ENCODE results near the gene SLITRK6.

The SLITRK6 gene

GRCh38 chr13:85823832-85824231 is 24.6 kb upstream of the SLITRK6 start:
- no peak overlapping the region for H3K9ac ChIP-seq (ENCODE audit: low read length)
- no peaks in the 10 kb centered on the region for H3K9me3 ChIP-seq (ENCODE audit: low read length)
- H3K9me2 ChIP-seq (ENCODE audit: low read depth, low read length) = no peaks in the 10 kb centered on the region
- H3K4me2 ChIP-seq (ENCODE audit: low read length) = no peak overlapping the region
- no peak overlapping the region for H3K27ac ChIP-seq (ENCODE audit: low read depth, low read length, poor library complexity, severe bottlenecking)
- H3K4me3 ChIP-seq (ENCODE audit: low read depth, low read length, poor library complexity, severe bottlenecking) = no peak overlapping the region
- no peaks in the 10 kb centered on the region for H3K27me3 ChIP-seq (ENCODE audit: insufficient read depth, low read length)
- no peaks in the 10 kb centered on the region for H4K20me1 ChIP-seq (ENCODE audit: insufficient read depth, low read length)
- no peaks in the 10 kb centered on the region for H3K36me3 ChIP-seq (ENCODE audit: insufficient read depth, low read length)
- no peaks in the 10 kb centered on the region for H3K79me2 ChIP-seq (ENCODE audit: insufficient read depth, low read length)
- TF ChIP-seq EZH2 (IDR thresholded peaks at IDR 0.05; ENCODE audit: borderline replicate concordance, low read length) (no peak), CTCF (IDR thresholded peaks at IDR 0.05; ENCODE audit: low read length) (no peak)
- H2AFZ ChIP-seq (ENCODE audit: low read length) = no peak overlapping the region
- H3F3A ChIP-seq (ENCODE audit: insufficient read depth, low read length) = no peaks in the 10 kb centered on the region
- no peaks in the 10 kb centered on the region for H3K4me1 ChIP-seq (ENCODE audit: insufficient read depth, low read length, severe bottlenecking)

- no peaks in the 10 kb centered on the region for H3K9me3 ChIP-seq (ENCODE audit: low read length)
- H3K9ac ChIP-seq (ENCODE audit: low read length) = no peak overlapping the region
- H3F3A ChIP-seq (ENCODE audit: insufficient read depth, low read length) = no peaks in the 10 kb centered on the region
- H3K4me2 ChIP-seq (ENCODE audit: low read length) = no peak overlapping the region
- H3K36me3 ChIP-seq (ENCODE audit: insufficient read depth, low read length) = no peaks in the 10 kb centered on the region
- H2AFZ ChIP-seq (ENCODE audit: low read length) = no peak overlapping the region
- H3K4me3 ChIP-seq (ENCODE audit: low read depth, low read length, poor library complexity, severe bottlenecking) = no peak overlapping the region
- no peaks in the 10 kb centered on the region for H3K27me3 ChIP-seq (ENCODE audit: insufficient read depth, low read length)
- H4K20me1 ChIP-seq (ENCODE audit: insufficient read depth, low read length) = no peaks in the 10 kb centered on the region
- no peaks in the 10 kb centered on the region for H3K9me2 ChIP-seq (ENCODE audit: low read depth, low read length)
- H3K79me2 ChIP-seq (ENCODE audit: insufficient read depth, low read length) = no peaks in the 10 kb centered on the region
- H3K4me1 ChIP-seq (ENCODE audit: insufficient read depth, low read length, severe bottlenecking) = no peaks in the 10 kb centered on the region
- TF ChIP-seq CTCF (IDR thresholded peaks at IDR 0.05; ENCODE audit: low read length) = no peak
- no peak for TF ChIP-seq EZH2 (IDR thresholded peaks at IDR 0.05; ENCODE audit: borderline replicate concordance, low read length)
- H3K27ac ChIP-seq (ENCODE audit: low read depth, low read length, poor library complexity, severe bottlenecking) = no peak overlapping the region
These were observed 20.3 kb upstream of the SLITRK6 start for GRCh38 chr13:85819513-85819912.

GRCh38 chr13:85816413-85816812 is 17.2 kb upstream of the SLITRK6 start:
- Histone ChIP-seq H2AFZ (ENCODE audit: low read length) (no peak overlapping the region), H3K27me3 (ENCODE audit: insufficient read depth, low read length) (no peaks in the 10 kb centered on the region), H3F3A (ENCODE audit: insufficient read depth, low read length) (no peaks in the 10 kb centered on the region), H3K36me3 (ENCODE audit: insufficient read depth, low read length) (no peaks in the 10 kb centered on the region), H3K27ac (ENCODE audit: low read depth, low read length, poor library complexity, severe bottlenecking) (no peak overlapping the region), H3K9me3 (ENCODE audit: low read length) (no peaks in the 10 kb centered on the region), H3K9ac (ENCODE audit: low read length) (no peak overlapping the region), H3K4me2 (ENCODE audit: low read length) (no peak overlapping the region), H3K79me2 (ENCODE audit: insufficient read depth, low read length) (no peaks in the 10 kb centered on the region), H4K20me1 (ENCODE audit: insufficient read depth, low read length) (no peaks in the 10 kb centered on the region), H3K4me1 (ENCODE audit: insufficient read depth, low read length, severe bottlenecking) (no peaks in the 10 kb centered on the region), H3K9me2 (ENCODE audit: low read depth, low read length) (no peaks in the 10 kb centered on the region), H3K4me3 (ENCODE audit: low read depth, low read length, poor library complexity, severe bottlenecking) (no peak overlapping the region)
- TF ChIP-seq CTCF (IDR thresholded peaks at IDR 0.05; ENCODE audit: low read length) (peak; percentile 33; the same call in 1 of the 2 replicates), EZH2 (IDR thresholded peaks at IDR 0.05; ENCODE audit: borderline replicate concordance, low read length) (no peak)
